ENCODE measurements around the gene INKA2.

Gene INKA2

DNA sequence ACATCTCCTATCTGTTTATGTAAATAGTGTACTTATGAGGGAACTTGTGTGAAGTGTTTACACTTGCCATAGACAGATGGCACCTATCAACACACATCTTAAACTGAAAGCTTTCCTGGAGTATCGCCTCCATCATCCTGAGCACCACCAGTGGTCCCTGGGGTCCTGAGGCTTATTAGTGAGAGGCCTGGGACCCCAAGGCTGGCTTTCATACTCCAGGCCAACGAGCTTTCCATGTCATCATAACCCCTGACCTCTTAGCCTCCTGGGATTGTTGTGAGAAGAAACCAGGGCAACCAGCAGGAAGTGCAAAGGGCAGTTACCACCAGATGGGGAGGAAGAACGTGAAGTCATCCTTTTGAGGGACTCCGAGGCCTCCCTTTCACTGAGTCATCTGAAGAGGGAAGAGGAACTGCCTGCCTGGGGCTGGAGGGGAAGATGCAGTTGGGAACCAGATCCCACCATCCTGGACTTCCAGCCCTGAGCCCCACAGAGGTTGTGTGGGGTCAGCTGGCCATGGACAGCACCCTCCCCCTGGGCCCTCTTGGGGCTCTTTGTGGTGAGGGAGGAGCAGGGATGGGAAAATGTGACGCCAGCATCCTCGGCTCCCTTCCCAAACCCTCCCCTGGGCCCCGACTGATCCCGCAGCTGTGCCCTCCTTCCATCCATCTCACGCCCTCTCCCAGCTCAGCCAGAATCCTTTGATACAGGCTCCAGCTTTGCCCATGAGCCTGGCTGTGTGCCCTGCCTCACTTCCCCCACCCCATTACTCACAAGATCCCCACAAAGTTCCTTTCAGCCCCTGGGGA, 5.8 kb downstream of the INKA2 start:
- DNase-seq (ENCODE audit: low read depth in 2 of 2) = no peak

DNA sequence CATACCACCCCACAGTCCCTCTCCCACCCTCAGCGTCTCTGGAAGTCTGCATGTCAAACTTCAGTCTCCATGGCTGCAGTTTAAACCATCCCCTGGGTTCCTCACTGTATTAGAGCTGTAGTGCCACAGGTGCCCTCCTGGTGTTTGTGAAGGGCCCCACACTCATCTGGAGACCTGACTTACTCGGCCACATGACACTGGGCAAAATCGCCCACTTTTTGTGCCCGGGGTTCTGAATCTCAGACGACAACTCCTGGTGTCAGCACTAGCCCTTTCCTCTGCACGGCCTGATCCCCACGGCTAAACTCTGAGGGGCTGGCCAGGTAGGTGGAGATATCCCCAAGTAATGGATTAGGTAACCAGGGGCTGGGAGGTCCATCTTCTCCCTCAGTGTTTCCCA, 6.5 kb downstream of the INKA2 start:
- DNase-seq (ENCODE audit: low read depth in 2 of 2) = no peak

- no peak for DNase-seq (ENCODE audit: low read depth in 2 of 2)
Measured at GRCh38 chr1:111731956-111732355, 7.2 kb downstream of the INKA2 start.

- no peak for DNase-seq (ENCODE audit: low read depth in 2 of 2)
Measured at GRCh38 chr1:111730706-111731105, 8.5 kb downstream of the INKA2 start.

DNA sequence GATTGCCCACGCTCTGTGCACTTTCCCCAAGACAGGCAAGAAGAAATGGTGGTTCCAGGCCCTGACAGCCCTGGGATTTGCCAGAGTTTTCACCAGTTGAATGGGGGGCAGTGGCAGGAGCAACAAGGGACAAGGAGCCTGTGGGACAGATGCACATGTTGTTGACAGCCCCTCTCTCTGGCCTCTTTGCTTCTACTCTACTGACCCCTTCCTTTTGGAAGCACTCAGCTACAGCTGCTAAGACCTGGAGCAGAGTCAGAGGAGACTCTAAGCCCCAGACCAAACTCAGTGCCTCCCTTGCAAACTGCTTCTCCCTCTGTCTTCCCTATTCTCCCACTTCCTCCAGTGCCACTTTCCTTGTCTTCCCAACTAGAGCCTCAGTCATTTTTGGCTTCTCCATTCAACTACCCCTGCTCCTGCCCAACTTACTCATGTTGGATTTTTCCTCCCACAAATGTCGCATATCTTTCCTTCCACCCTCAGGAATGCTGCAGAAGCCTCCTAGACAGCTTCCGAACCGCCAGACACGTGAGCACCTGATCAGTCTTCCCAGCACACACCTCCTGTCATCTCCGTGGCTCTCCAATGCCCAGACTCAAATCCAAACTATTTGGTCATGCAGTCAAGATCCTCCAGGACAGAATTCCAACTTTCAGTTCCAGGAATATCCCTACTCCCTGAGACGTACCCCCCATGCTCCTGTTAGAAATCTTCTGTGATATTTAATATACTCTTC, 9.1 kb downstream of the INKA2 start:
- no peak for DNase-seq (ENCODE audit: low read depth in 2 of 2)

GRCh38 chr1:111729271-111729921, 9.8 kb downstream of the INKA2 start:
- DNase-seq (ENCODE audit: low read depth in 2 of 2) = no peak

- DNase-seq (ENCODE audit: low read depth in 2 of 2) = no peak
Measured at GRCh38 chr1:111727056-111727455, 12.1 kb downstream of the INKA2 start.

GRCh38 chr1:111725192-111725591, 14.0 kb downstream of the INKA2 start:
- no peak for DNase-seq (ENCODE audit: low read depth in 2 of 2)

DNA sequence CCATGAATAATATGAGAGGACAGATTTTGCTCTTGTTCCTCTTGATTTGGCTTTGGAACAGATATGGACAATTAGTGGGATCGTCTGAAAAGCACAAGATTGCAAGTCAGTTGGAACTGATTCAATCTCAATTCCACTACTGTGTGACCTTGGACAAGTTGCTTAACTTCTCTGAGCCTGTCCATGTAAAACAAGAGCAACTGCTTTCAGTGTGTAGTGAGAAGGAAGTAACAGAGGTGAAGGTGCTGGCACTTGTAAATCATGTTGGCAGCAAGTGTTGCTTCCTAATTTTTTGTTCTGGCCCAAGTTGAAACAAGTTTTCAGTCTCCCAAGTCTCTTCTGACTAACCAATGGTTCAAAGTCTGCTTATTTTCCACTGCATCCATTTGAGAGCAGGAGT, 15.3 kb downstream of the INKA2 start:
- no peak for DNase-seq (ENCODE audit: low read depth in 2 of 2)

- DNase-seq (ENCODE audit: low read depth in 2 of 2) = no peak
Measured at GRCh38 chr1:111723091-111723806, 15.9 kb downstream of the INKA2 start.

GRCh38 chr1:111720977-111721786, 18.0 kb downstream of the INKA2 start:
- DNase-seq (ENCODE audit: low read depth in 2 of 2) = no peak

DNA sequence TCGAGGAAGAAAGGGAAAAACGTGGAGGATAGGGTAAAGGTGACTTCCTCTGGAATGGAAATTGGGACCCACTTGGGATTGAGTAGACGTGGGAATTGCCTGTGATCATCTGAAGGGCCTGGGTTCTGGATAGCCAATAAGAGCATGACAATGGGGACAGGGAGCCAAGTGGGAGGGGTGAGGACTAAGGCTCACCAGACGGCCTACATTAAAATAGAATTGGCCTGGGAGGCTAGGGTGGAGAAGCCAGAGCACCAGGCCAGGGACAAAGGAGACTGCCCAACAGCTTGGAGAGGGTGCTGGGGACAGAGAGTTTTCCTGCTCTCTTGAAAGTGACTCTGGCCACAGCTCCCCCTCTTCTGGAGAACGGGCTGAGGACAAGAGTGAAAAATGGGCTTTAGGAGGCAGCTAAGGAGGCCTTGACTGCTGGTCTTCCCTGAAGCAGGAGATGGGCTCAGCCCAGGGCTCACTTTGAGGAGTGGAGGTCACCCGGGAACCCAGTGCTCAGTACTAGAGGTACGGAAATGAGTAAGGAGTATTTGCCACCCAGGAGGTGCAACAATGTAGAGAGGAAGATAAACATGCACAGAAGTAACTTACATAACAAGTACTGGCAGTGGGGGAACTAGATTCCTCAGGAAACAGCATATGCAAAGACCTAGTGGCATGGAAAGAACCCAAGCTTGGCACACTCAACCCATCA, 18.8 kb downstream of the INKA2 start:
- no peak for DNase-seq (ENCODE audit: low read depth in 2 of 2)

- no peak for DNase-seq (ENCODE audit: low read depth in 2 of 2)
Measured at GRCh38 chr1:111719674-111720132, 19.5 kb downstream of the INKA2 start.

DNA sequence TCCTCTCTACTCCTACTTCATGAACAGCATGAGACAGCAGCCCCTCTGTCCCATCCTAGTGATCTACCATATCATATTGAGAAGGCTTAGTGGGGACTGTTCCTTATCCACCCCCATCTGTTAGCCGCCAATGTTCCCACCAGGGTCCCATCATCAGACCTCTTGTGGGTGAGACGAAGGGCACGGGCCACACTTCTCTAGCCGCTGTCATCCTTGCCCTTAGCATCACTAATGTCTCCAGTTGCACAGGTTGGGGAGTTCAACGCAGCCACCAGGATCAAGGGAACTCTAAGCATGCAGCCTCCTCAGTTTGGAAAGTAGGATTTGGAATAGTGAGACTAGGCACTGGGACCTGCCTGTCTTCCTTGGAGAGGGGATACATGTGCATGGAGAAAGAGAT, 20.1 kb downstream of the INKA2 start:
- no peak for DNase-seq (ENCODE audit: low read depth in 2 of 2)

- DNase-seq (ENCODE audit: low read depth in 2 of 2) = no peak
Measured at GRCh38 chr1:111717450-111717849, 21.7 kb downstream of the INKA2 start.

GRCh38 chr1:111716333-111716732, 22.9 kb downstream of the INKA2 start:
- no peak for DNase-seq (ENCODE audit: low read depth in 2 of 2)

DNA sequence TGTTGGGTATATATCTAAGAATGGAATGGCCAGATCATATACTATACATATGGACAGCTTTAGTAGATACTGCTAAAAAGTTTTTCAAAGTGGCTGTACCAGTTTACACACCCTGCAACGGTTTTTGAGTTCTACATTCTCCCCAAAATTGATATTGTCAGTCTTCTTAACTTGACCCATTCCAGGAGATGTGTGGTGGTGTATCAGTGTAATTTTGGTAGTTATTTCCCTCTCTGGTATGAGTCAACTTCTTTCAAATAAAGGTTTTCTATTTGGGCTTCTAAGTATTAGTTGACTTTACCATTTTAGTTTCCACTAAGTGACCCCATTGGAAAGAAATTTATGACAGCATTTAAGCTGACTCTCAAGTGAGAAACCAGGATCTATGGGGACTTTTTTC, 29.2 kb downstream of the INKA2 start:
- DNase-seq (ENCODE audit: low read depth in 2 of 2) = no peak

GRCh38 chr1:111707906-111708305, 31.3 kb downstream of the INKA2 start:
- no peak for DNase-seq (ENCODE audit: low read depth in 2 of 2)

DNA sequence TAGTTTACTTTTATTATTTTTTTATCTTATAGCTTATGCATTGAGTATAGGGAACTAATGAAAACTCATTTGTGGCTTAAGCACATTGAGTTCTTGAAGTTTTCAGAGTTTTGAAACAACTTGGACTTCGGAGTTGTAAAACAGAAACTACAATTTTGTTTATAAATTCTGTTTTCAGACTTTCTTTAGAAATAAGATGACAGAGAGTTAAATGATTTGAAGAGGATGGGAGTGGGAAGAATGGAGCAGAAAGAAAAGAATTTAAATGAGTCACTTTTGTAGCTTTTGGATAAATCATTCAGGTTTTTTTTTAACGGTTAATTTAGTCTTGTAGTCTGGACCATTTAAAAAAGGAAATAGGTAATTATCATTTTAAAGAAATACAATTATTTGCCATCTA, 32.3 kb downstream of the INKA2 start:
- DNase-seq (ENCODE audit: low read depth in 2 of 2) = no peak

GRCh38 chr1:111705841-111706240, 33.4 kb downstream of the INKA2 start:
- no peak for DNase-seq (ENCODE audit: low read depth in 2 of 2)

DNA sequence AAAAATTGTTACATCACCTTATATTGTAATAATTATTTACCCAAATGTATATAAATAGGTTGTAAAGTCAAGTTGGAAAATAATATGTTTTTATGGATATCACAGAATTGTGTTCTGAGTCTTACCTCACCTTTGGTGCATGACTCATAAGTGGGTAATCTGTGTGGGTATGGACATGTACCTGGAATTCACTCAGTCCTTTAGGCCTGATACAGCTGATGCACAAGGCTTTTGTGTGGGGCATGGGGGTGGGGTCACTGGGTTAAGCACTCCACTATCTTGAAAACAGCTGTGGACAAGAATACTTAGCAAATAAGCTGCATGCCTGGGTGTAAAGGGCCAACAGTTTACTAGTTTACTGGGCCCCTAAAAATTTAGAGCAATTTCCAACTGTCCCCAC, 34.4 kb downstream of the INKA2 start:
- DNase-seq (ENCODE audit: low read depth in 2 of 2) = no peak

Data from stimulated activated CD8-positive, alpha-beta memory T cell treated with anti-CD3 and anti-CD28 coated beads, Interleukin-2, amount 100 ng/mL, for 1 hour (primary cell).